DMS53 treated with DMSO at 0.1 percent for 48 hours (cell line): ENCODE results near the gene PTGR1.

ENCODE experiments used
- DNase-seq: peaks from one replicate; lab custom pipeline; 2025; ENCODE audit not compliant: unreplicated experiment; lab: John Stamatoyannopoulos, UW

The PTGR1 gene

GRCh38 chr9:111542497-111543254 lies 56.8 kb downstream of the PTGR1 start:
- no peak for DNase-seq

- no peak for DNase-seq
Observed at GRCh38 chr9:111533099-111533790, 66.2 kb downstream of the PTGR1 start.

- DNase-seq = no peak
Observed at GRCh38 chr9:111531716-111532115, 67.7 kb downstream of the PTGR1 start.

DNA sequence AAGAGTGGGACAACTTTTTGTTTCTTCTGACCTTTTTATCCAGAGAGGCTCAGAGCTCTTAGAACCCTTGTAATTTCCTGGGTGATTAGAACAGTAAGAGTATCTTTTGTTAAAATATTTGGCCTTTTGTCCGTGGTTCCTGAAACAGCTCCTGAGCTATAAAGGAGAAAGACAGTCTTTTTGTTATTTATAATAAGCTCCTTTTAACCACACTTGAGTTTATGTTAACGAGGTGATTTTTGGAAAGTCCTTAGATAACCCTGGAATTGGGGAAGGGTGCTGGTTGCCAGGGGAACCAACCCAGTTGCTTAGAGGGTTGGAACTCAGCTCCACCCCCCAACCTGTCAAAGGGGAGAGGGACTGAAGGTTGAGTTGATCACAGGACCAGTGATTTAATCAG lies 69.7 kb downstream of the PTGR1 start:
- DNase-seq = no peak

GRCh38 chr9:111527347-111527746 lies 72.1 kb downstream of the PTGR1 start:
- DNase-seq = no peak

DNA sequence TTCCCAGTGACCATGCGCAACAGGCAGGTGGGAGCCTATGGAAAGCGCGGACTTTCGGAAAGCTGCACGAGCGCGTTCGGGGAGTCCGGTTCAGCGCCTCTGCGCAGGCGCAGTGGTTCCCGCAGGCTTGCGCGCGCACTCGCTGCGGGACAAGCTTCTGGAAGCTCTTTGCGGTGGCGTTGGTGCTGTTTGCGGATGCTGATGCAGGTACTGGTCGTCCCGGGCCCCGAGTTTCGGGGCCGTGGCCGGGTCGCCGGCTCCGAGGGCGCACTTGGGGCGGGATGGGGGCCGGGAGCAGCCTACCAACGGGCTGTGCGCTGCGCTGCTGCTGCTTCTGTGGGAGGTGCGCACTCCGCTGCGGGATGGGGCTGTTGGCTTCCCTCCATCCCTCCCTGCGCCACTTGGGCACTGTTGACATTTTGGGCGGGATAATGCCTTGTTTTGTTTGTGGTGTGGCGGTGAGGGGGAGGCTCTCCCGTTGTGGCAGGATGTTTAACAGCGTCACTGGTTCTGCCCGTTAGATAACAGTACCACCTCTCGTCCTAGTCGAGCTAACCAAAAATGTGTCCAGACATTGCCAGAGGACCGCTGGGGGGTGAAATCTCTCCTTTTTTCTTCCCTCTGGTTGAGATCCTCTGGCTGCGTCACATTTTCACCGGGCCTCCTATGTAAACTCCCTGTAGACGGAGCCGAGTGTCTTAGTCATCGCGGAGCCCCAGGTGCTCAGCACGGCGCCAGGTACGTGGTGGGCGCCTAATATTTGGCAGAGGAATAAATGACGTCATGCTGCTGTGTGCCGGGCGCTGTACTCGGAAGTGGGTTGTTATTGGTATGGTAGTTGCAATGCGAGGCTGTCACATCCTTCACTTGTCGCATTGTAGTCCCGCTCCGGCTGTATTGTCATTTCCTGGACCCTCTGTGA lies 74.1 kb downstream of the PTGR1 start, which contains the start of gene ZNF483:
TSS of gene ZNF483 (plus strand) at position 124 of the 922 bp plus-strand sequence. CDS start 2,217 bp downstream, outside the sequence.
- peak; percentile 73 for DNase-seq

DNA sequence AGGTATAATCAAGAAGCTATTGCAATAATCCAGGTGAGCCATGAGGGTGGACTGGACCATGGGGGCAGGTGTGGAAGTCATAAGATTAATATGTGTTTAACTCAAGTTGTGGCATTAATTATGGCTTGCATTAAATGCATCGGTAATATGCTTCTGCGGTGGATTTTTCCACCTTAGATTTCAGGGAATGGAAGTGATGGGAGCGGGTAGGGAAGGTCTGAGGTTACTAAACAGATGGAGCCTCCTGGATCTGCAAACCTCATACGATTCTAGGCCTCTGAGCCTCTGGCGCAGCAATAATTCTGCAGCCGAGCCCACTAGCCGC lies 74.8 kb downstream of the PTGR1 start:
- DNase-seq = no peak

DNA sequence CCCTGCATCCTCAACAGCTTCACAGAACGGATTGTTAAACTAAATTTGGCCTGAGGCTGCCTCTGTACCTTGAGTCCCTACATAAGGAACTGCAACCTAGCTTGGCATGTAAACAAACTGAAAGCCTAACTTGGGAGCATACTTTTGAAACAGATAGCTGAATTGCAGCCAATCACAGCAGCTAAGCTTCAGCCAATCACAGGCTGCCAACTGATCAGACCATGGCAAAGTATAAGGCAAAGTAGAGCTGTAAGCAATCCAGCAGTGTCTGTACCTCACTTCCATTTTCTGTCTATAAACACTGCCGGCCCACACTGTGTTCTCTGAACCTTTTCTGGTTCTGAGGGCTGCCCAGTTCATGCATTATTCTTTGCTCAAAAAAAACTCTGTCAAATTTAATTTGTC lies 83.4 kb downstream of the PTGR1 start:
- DNase-seq = no peak

- no peak for DNase-seq
Observed at GRCh38 chr9:111514967-111515366, 84.5 kb downstream of the PTGR1 start.
